ENCODE measurements around the gene PDZD8. TPM values are rescaled to one million over a fixed set of nuclear protein-coding genes. Genes with fewer than 3 reads are reported as not detected.

The PDZD8 gene
- total RNA-seq, 1 donor from 2014 or later: 20.1 TPM

DNA sequence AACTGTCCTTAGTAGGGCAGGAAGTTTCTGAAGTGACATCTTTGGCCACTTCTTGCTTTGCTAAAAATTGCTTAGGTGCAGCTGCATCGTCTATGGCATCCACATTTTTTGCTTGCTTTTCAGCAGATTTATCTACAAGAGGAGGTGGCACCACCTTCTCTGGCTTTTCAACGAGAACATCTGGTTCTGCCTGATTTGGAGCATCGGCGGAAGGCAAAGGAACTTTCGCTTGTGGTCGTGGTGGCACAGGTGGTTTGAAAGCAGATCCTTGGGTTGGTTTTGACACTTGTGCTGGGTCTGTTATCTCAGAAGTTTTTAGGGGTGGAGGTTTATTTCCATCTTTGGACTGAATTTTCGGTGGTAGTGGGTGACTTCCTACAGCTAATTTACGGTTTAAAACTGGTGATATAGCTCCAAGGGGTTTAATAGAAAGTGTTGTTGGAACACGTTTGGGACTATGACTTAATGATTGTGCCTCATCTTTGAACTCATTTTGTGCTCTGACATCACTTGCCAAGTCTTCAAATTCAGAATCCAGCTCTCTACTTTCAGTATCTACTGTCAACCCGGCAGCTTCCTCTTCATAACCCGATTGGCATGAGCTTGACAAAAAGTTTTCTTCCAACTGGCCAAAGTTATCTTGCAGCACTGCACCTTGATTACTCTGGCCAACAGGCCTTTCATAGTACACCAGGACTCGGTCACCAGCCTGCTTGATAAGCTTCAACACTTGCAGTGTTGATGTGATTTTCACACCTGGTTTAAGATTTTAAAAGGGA, 90.3 kb downstream of the PDZD8 start:
- H3F3A ChIP-seq (ENCODE audit: low read depth): no peaks in the 10 kb centered on the region
- TF ChIP-seq EZH2 (IDR thresholded peaks at IDR 0.05) (no peak), EZH2phosphoT487 (IDR thresholded peaks at IDR 0.05) (no peak)
- TF ChIP-seq, protein P1, sequence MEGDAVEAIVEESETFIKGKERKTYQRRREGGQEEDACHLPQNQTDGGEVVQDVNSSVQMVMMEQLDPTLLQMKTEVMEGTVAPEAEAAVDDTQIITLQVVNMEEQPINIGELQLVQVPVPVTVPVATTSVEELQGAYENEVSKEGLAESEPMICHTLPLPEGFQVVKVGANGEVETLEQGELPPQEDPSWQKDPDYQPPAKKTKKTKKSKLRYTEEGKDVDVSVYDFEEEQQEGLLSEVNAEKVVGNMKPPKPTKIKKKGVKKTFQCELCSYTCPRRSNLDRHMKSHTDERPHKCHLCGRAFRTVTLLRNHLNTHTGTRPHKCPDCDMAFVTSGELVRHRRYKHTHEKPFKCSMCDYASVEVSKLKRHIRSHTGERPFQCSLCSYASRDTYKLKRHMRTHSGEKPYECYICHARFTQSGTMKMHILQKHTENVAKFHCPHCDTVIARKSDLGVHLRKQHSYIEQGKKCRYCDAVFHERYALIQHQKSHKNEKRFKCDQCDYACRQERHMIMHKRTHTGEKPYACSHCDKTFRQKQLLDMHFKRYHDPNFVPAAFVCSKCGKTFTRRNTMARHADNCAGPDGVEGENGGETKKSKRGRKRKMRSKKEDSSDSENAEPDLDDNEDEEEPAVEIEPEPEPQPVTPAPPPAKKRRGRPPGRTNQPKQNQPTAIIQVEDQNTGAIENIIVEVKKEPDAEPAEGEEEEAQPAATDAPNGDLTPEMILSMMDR (IDR thresholded peaks at IDR 0.05): no peak
- H3K4me1 ChIP-seq: no peaks in the 10 kb centered on the region
- H4K20me1 ChIP-seq (ENCODE audit: low read depth): no peaks in the 10 kb centered on the region
- no peaks in the 10 kb centered on the region for H3K9me3 Mint-ChIP-seq
- H3K36me3 ChIP-seq: no peaks in the 10 kb centered on the region
- no peak overlapping the region for H3K27ac ChIP-seq
- no peak for DNase-seq (ENCODE audit: low spot score)
- H3K4me3 ChIP-seq: no peak overlapping the region
- no peak overlapping the region for H2AFZ ChIP-seq (replicated peaks)
- peaks cover 19% of the 10 kb centered on the region for H3K36me3 Mint-ChIP-seq
- no peaks in the 10 kb centered on the region for H3K9me3 ChIP-seq (ENCODE audit: low read depth)
- no peaks in the 10 kb centered on the region for H3K4me1 Mint-ChIP-seq
- no peaks in the 10 kb centered on the region for H3K79me2 ChIP-seq (ENCODE audit: low read depth)
- H3K4me3 Mint-ChIP-seq: no peak overlapping the region
- no peak overlapping the region for H3K27ac Mint-ChIP-seq
- peaks cover 2% of the 10 kb centered on the region for H3K27me3 Mint-ChIP-seq (ENCODE audit: insufficient read depth, low read depth)
- H3K27me3 ChIP-seq: no peaks in the 10 kb centered on the region
- H3K4me2 ChIP-seq: no peak overlapping the region
- no peak overlapping the region for H3K9ac ChIP-seq

DNA sequence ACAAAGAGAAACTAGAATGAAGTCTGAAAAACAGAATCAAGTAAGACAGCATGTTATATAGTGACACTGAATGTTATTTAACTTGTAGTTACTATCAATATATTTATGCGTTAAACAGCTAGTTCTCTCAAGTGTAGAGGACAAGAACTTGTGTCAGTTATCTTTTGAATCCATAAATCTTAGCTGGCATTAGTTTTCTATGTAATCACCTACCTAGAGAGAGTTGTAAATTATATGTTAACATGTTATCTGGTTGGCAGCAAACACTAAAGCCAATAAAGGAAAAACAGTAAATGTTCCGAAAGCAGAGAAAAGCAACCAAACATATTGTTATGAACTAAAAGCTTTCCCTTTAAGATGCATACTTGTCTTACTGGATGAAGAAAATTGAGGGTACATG, 97.6 kb downstream of the PDZD8 start:
- Histone ChIP-seq H3K79me2 (ENCODE audit: low read depth) (no peaks in the 10 kb centered on the region), H3K9ac (no peak overlapping the region), H3K4me2 (no peak overlapping the region), H3K27ac (no peak overlapping the region), H3K27me3 (no peaks in the 10 kb centered on the region), H3K4me1 (no peaks in the 10 kb centered on the region), H4K20me1 (ENCODE audit: low read depth) (no peaks in the 10 kb centered on the region), H3K9me3 (ENCODE audit: low read depth) (no peaks in the 10 kb centered on the region), H2AFZ (replicated peaks) (no peak overlapping the region), H3F3A (ENCODE audit: low read depth) (no peaks in the 10 kb centered on the region), H3K4me3 (no peak overlapping the region), H3K36me3 (no peaks in the 10 kb centered on the region)
- Mint-ChIP-seq H3K9me3 (no peaks in the 10 kb centered on the region), H3K4me1 (no peaks in the 10 kb centered on the region), H3K36me3 (peaks cover 2% of the 10 kb centered on the region), H3K4me3 (no peak overlapping the region), H3K27ac (no peak overlapping the region), H3K27me3 (ENCODE audit: insufficient read depth, low read depth) (no peaks in the 10 kb centered on the region)
- TF ChIP-seq EZH2phosphoT487 (IDR thresholded peaks at IDR 0.05) (no peak), EZH2 (IDR thresholded peaks at IDR 0.05) (no peak)
- TF ChIP-seq, protein P1 (IDR thresholded peaks at IDR 0.05): no peak
- DNase-seq (ENCODE audit: low spot score): no peak

DNA sequence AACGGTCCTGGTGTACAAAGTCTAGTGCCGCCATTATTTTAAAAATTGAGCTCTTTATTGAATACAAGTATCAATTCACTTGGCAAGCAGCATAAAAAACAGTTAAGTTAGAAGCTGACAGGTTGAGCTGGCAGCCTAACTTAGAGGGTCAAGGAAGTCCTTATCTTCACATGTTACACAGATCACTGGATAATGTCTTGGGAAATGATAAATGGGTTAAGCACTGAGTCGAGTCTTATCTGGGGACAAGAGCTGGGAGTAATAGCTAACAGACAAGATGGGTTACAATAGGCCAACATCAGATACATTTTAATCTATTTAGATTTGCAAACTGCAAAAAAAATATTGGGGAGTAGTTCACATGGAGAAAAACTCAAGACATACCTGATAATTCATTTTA, 100.1 kb downstream of the PDZD8 start:
- Histone ChIP-seq H3K79me2 (ENCODE audit: low read depth) (no peaks in the 10 kb centered on the region), H3K27me3 (no peaks in the 10 kb centered on the region), H3K4me1 (no peaks in the 10 kb centered on the region), H4K20me1 (ENCODE audit: low read depth) (no peaks in the 10 kb centered on the region), H3F3A (ENCODE audit: low read depth) (no peaks in the 10 kb centered on the region), H3K9ac (no peak overlapping the region), H2AFZ (replicated peaks) (no peak overlapping the region), H3K27ac (no peak overlapping the region), H3K36me3 (no peaks in the 10 kb centered on the region), H3K9me3 (ENCODE audit: low read depth) (no peaks in the 10 kb centered on the region), H3K4me3 (no peak overlapping the region), H3K4me2 (no peak overlapping the region)
- H3K9me3 Mint-ChIP-seq: no peaks in the 10 kb centered on the region
- H3K4me3 Mint-ChIP-seq: no peak overlapping the region
- H3K27ac Mint-ChIP-seq: no peak overlapping the region
- H3K27me3 Mint-ChIP-seq (ENCODE audit: insufficient read depth, low read depth): no peaks in the 10 kb centered on the region
- no peaks in the 10 kb centered on the region for H3K4me1 Mint-ChIP-seq
- H3K36me3 Mint-ChIP-seq: peaks cover 2% of the 10 kb centered on the region
- DNase-seq (ENCODE audit: low spot score): no peak
- TF ChIP-seq EZH2 (IDR thresholded peaks at IDR 0.05): no peak
- TF ChIP-seq, protein P1 (IDR thresholded peaks at IDR 0.05): no peak
